BJ (cell line): ENCODE results near the gene OST4. TPM values are rescaled to one million over a fixed set of nuclear protein-coding genes. Genes with fewer than 3 reads are reported as not detected.

Experiments used
- CTCF ChIA-PET: fragments of 350-600 bp; formaldehyde crosslinking; extraction: SDS; loops from one replicate; lab custom pipeline; 2021; ENCODE audit warnings: antibody characterized with exemption, inconsistent platforms; lab: Yijun Ruan, JAX
- POLR2A ChIA-PET: fragments of 300-600 bp; sonication (Branson Sonifier 250); formaldehyde crosslinking; extraction: SDS; loops from one replicate; lab custom pipeline; 2021; ENCODE audit warnings: antibody characterized with exemption; lab: Charles Lee
- DNase-seq: peaks from one replicate; pipeline ENCODE4 v3.0.0-alpha.2; 2011; ENCODE audit warnings: low read depth
- H3K27me3 ChIP-seq: 2 replicates; pipeline ENCODE4 v1.6.0; 2011; ENCODE audit warnings: low read length; ENCODE audit not compliant: control insufficient read depth, insufficient read depth
- H3K36me3 ChIP-seq: 2 replicates; pipeline ENCODE4 v1.5.1; 2011; ENCODE audit warnings: low read length; ENCODE audit not compliant: control insufficient read depth, insufficient read depth
- H3K4me3 ChIP-seq: 2 replicates; pipeline ENCODE4 v1.5.1; 2011; ENCODE audit warnings: low read depth, mild to moderate bottlenecking, control low read depth, low read length
- CTCF ChIP-seq: IDR thresholded peaks from 2 replicates; pipeline ENCODE4 v1.5.1; 2011; ENCODE audit warnings: low read depth, mild to moderate bottlenecking, control low read depth, inconsistent platforms, low read length, moderate library complexity; ENCODE audit not compliant: insufficient read depth
- polyA plus RNA-seq: library from polyadenylated mRNA; depleted of rRNA; stranded (reverse); fragments of >200 nt; gene quantifications from 2 replicates; pipeline ENCODE4 v1.2.3, GENCODE V29; 2011; rRNA removed

Gene OST4
- polyA plus RNA-seq, 1 experiment = 887 TPM

DNA sequence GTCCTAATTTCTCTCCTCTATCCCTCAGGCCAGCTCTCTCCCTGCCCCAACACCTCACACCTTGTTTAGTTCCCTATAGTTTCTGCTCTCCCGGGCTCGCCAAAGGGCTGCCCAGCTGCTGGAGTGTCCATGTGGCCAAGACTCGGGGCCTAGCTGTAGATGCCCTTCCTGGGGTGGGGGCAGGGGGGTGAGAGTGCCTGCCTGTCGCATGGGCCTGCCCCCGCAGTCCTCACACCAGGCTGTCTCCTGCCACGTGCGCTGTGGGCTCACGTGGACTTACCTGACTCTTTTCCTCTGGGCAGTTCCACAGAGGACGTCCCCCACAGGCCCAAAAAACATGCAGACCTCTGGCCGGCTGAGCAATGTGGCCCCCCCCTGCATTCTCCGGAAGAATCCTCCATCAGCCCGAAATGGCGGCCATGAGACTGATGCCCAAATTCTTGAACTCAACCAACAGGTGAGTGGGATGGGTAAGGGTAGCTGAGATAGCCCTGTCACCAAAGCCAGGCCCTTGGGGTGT is 46.1 kb downstream of the OST4 start:
- TF ChIP-seq CTCF = no peak
- peaks cover 13% of the 10 kb centered on the region for H3K36me3 ChIP-seq
- ChIA-PET CTCF (interaction anchor here (0.7 to 2.1 kb wide), 4 partner anchors 48 to 179 kb away, joined by 3 to 7 read pairs (median 4); no protein-coding TSS in a partner anchor), POLR2A (no interaction called here)
- H3K27me3 ChIP-seq = no peaks in the 10 kb centered on the region
- DNase-seq = no peak
- no peak overlapping the region for H3K4me3 ChIP-seq

DNA sequence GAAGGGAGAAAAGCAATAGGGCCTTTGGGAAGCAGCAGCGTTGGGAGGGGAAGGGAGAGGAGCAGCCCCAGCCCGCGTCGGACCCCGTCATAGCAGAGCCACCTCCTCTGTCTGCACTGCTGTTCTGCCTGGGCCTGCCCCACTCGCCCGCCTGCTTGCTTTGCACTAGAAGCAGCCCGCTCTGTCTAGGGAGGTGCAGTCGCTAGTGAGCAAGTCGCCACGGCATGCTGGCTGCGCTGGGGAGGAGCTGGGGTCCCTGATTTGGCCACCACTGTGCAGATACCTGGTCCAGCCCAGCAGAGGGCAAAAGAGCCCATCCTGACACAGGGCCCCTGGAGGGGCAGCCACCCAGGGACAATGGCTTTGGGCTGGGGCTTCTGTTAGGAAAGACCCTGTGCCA is 46.6 kb downstream of the OST4 start:
- no peaks in the 10 kb centered on the region for H3K27me3 ChIP-seq
- CTCF ChIA-PET = interaction anchor here (0.7 to 2.1 kb wide), 4 partner anchors 47 to 179 kb away, joined by 3 to 7 read pairs (median 4); no protein-coding TSS in a partner anchor
- no peak for TF ChIP-seq CTCF
- POLR2A ChIA-PET = no interaction called here
- peaks cover 13% of the 10 kb centered on the region for H3K36me3 ChIP-seq
- no peak overlapping the region for H3K4me3 ChIP-seq
- DNase-seq = no peak

DNA sequence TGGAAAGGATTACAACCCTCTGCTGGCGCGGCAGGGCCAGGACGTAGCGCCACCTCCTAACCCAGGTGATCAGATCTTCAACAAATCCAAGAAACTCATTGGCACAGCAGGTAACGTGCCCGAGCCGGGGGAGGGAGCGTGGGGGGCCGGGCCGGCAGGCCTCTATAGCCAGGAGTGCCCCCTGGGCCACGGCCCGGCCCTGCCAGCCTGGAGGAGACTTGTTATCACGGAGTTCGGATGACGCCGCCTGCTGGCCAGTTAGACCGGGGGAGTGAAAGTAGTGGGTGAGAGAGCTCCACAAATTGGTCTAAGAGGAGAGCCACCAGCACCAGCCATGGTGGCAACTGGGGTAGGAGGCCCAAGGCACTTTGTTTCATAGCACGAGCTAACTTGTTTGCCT is 47.3 kb downstream of the OST4 start:
- Histone ChIP-seq H3K27me3 (no peaks in the 10 kb centered on the region), H3K4me3 (no peak overlapping the region), H3K36me3 (peaks cover 13% of the 10 kb centered on the region)
- TF ChIP-seq CTCF = 0 out of 2 replicates have a peak, but pooled peaks have one; percentile 4
- POLR2A ChIA-PET = no interaction called here
- CTCF ChIA-PET = interaction anchor here (0.5 to 2.1 kb wide), 2 partner anchors 61 to 1318 kb away, joined by 3 to 7 read pairs; no protein-coding TSS in a partner anchor
- no peak for DNase-seq

DNA sequence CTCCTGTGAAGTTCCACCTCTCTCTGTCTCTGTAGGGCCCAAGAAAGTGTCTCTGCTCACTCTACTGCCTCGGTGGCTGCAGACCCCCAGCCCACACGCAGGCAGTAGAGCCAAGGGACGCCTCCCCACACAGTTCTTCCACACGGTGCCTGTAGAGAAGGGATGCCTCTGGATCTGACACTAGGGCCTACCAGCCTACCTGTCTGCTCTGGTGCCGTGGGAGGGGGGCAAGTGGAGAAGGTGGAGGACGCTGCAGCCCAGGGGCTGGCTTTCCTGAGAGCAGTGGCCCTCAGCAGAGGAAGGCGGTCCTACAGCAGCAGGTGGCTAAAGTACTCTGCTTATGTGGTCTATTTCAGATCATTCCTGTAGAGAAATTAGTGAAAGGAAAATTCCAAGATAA is 47.7 kb downstream of the OST4 start:
- ChIA-PET CTCF (interaction anchor here (1.6 to 2.7 kb wide), 2 partner anchors 62 to 177 kb away, joined by 3 to 10 read pairs; no protein-coding TSS in a partner anchor), POLR2A (no interaction called here)
- H3K36me3 ChIP-seq = peaks cover 13% of the 10 kb centered on the region
- H3K27me3 ChIP-seq = no peaks in the 10 kb centered on the region
- no peak for DNase-seq
- no peak overlapping the region for H3K4me3 ChIP-seq
- TF ChIP-seq CTCF = no peak

- Histone ChIP-seq H3K36me3 (peaks cover 13% of the 10 kb centered on the region), H3K27me3 (no peaks in the 10 kb centered on the region), H3K4me3 (no peak overlapping the region)
- CTCF ChIA-PET = interaction anchor here (2.7 kb wide), 1 partner anchor 60 kb away, joined by 10 read pairs; no protein-coding TSS in a partner anchor
- POLR2A ChIA-PET = interaction anchor here (0.5 to 0.7 kb wide), 2 partner anchors 62 to 250 kb away, joined by 3 to 4 read pairs; no protein-coding TSS in a partner anchor
- TF ChIP-seq CTCF = no peak
- no peak for DNase-seq
These were observed 50.0 kb downstream of the OST4 start for GRCh38 chr2:27021253-27022049.

Other genes with a start within 250 kb of the OST4 start
- not detected in 2 replicates for gene DPYSL5, start 223.5 kb downstream of the OST4 start, polyA plus RNA-seq
- gene MAPRE3, start 101.0 kb downstream of the OST4 start, polyA plus RNA-seq = 12.0 and 15.3 TPM in 2 replicates
- 145 and 235 TPM in 2 replicates for gene TMEM214, start 38.7 kb downstream of the OST4 start, polyA plus RNA-seq
- gene AGBL5, start 20.0 kb downstream of the OST4 start, polyA plus RNA-seq = 25.9 and 32.7 TPM in 2 replicates
- gene EMILIN1, start 7.0 kb upstream of the OST4 start, polyA plus RNA-seq = 43.4 and 81.3 TPM in 2 replicates
- 0.33 and 0.43 TPM in 2 replicates for gene KHK, start 15.1 kb upstream of the OST4 start, polyA plus RNA-seq
- gene CGREF1, start 47.5 kb upstream of the OST4 start, polyA plus RNA-seq = 4.8 and 6.9 TPM in 2 replicates
- 0.07 TPM in 1 of 2 replicates, not detected in the other for gene ABHD1, start 52.2 kb upstream of the OST4 start, polyA plus RNA-seq
- 54.9 and 84.0 TPM in 2 replicates for gene PREB, start 63.0 kb upstream of the OST4 start, polyA plus RNA-seq
- gene PRR30, start 67.8 kb upstream of the OST4 start, polyA plus RNA-seq = not detected in 2 replicates
- gene TCF23, start 77.3 kb upstream of the OST4 start, polyA plus RNA-seq = not detected in 2 replicates
- 217 and 268 TPM in 2 replicates for gene ATRAID, start 140.4 kb upstream of the OST4 start, polyA plus RNA-seq
- 22.3 and 33.7 TPM in 2 replicates for gene SLC5A6, start 140.6 kb upstream of the OST4 start, polyA plus RNA-seq
- gene CAD, start 145.7 kb upstream of the OST4 start, polyA plus RNA-seq = 12.4 and 26.6 TPM in 2 replicates
- gene SLC30A3, start 191.4 kb upstream of the OST4 start, polyA plus RNA-seq = 0.06 and 0.10 TPM in 2 replicates
- not detected in 2 replicates for gene DNAJC5G, start 203.8 kb upstream of the OST4 start, polyA plus RNA-seq
- 0.05 TPM in 1 of 2 replicates, not detected in the other for gene TRIM54, start 210.8 kb upstream of the OST4 start, polyA plus RNA-seq
- 0.17 and 0.34 TPM in 2 replicates for gene UCN, start 236.8 kb upstream of the OST4 start, polyA plus RNA-seq